H1 (cell line): Measurements from ENCODE around the gene TECPR2. TPM values are rescaled to one million over a fixed set of nuclear protein-coding genes. Genes with fewer than 3 reads are reported as not detected.

Experiments
- CTCF ChIA-PET: fragments of 300-600 bp; sonication (Branson Sonifier 250); formaldehyde crosslinking; loops from one replicate; lab custom pipeline; 2021; ENCODE audit not compliant: partially characterized antibody; lab: Charles Lee
- POLR2A ChIA-PET: fragments of 300-600 bp; sonication (Branson Sonifier 250); formaldehyde crosslinking; loops from one replicate; lab custom pipeline; 2021; ENCODE audit warnings: inconsistent platforms; ENCODE audit not compliant: partially characterized antibody; lab: Charles Lee
- DNase-seq, 2 experiments: peaks; one replicate each; pipeline versions ENCODE4 v3.0.0 to v3.0.0-alpha.2; 2010 to 2022; ENCODE audit warnings: low spot score in 2 of 2, low read depth in 1 of 2, mixed read lengths in 1 of 2
- FAIRE-seq: peaks from 2 replicates; lab custom pipeline; 2011; peaks lifted over from hg19 to GRCh38; lab: Jason Lieb, UNC
- H2AFZ ChIP-seq: 2 replicates; pipeline ENCODE4 v1.8.1; 2012; ENCODE audit warnings: low read length, inconsistent platforms
- H2AK5ac ChIP-seq: 2 replicates; pipeline ENCODE4 v1.6.1; 2013; ENCODE audit warnings: low read depth, low read length
- H2BK120ac ChIP-seq: replicated peaks from 2 replicates; pipeline ENCODE3; 2013; ENCODE audit warnings: low read depth, low read length, inconsistent platforms
- H2BK12ac ChIP-seq: 2 replicates; pipeline ENCODE4 v1.6.1; 2013; ENCODE audit warnings: low read depth, low read length
- H2BK15ac ChIP-seq: 2 replicates; pipeline ENCODE4 v1.6.1; 2013; ENCODE audit warnings: low read length
- H2BK20ac ChIP-seq: 2 replicates; pipeline ENCODE4 v1.6.1; 2013; ENCODE audit warnings: low read length
- H2BK5ac ChIP-seq: 2 replicates; pipeline ENCODE4 v1.6.1; 2013; ENCODE audit warnings: low read depth, low read length
- H3K14ac ChIP-seq: 2 replicates; pipeline ENCODE4 v1.6.1; 2013; ENCODE audit warnings: inconsistent platforms; ENCODE audit not compliant: insufficient read length
- H3K18ac ChIP-seq: 2 replicates; pipeline ENCODE4 v1.6.1; 2013; ENCODE audit warnings: low read length; ENCODE audit errors: extremely low read depth
- H3K23ac ChIP-seq: 2 replicates; pipeline ENCODE4 v1.6.1; 2013; ENCODE audit warnings: inconsistent platforms; ENCODE audit not compliant: insufficient read length
- H3K23me2 ChIP-seq: 2 replicates; pipeline ENCODE4 v1.6.1; 2013; ENCODE audit warnings: low read depth, low read length
- H3K27ac ChIP-seq: 2 replicates; pipeline ENCODE4 v1.6.1; 2011; ENCODE audit warnings: low read depth, low read length, inconsistent platforms
- H3K27me3 ChIP-seq, 4 experiments: replicated peaks in 1 of 4; 1 replicate in 1 of 4; 2 replicates in 3 of 4; pipeline versions ENCODE4 v1.6.1 to v1.8.1; 2011 to 2013; ENCODE audit warnings: low read length in 3 of 4, mild to moderate bottlenecking in 3 of 4, inconsistent platforms in 2 of 4, mixed read lengths in 2 of 4, moderate library complexity in 1 of 4; ENCODE audit not compliant: control insufficient read depth in 3 of 4, insufficient read depth in 3 of 4; ENCODE audit errors: extremely low read depth in 1 of 4
- H3K36me3 ChIP-seq, 4 experiments: 2 replicates each; pipeline versions ENCODE4 v1.6.1 to v1.8.1; 2011 to 2013; ENCODE audit warnings: mild to moderate bottlenecking in 4 of 4, low read length in 3 of 4, moderate library complexity in 2 of 4, control low read depth in 1 of 4, inconsistent platforms in 1 of 4; ENCODE audit not compliant: insufficient read depth in 4 of 4, control insufficient read depth in 2 of 4
- H3K4ac ChIP-seq: replicated peaks from 2 replicates; pipeline ENCODE3; 2013; ENCODE audit warnings: low read length, low read depth, mixed read lengths, inconsistent platforms; ENCODE audit not compliant: insufficient read length
- H3K4me1 ChIP-seq, 4 experiments: replicated peaks in 1 of 4; 1 replicate in 1 of 4; 2 replicates in 3 of 4; pipeline versions ENCODE4 v1.6.1 to v1.8.1; 2011 to 2013; ENCODE audit warnings: low read length in 3 of 4, inconsistent platforms in 2 of 4, mixed read lengths in 1 of 4; ENCODE audit not compliant: insufficient read depth in 4 of 4, control insufficient read depth in 3 of 4
- H3K4me2 ChIP-seq, 2 experiments: 2 replicates each; pipeline versions ENCODE4 v1.6.1 to v1.8.1; 2011 to 2013; ENCODE audit warnings: low read depth in 2 of 2, low read length in 2 of 2, control low read depth in 1 of 2, inconsistent platforms in 1 of 2, mild to moderate bottlenecking in 1 of 2; ENCODE audit not compliant: insufficient read depth in 1 of 2
- H3K4me3 ChIP-seq, 4 experiments: fragments of 200-600, 300-600 bp in 1 of 4; sonication (generic), shearing (Covaris generic), sonication (Bioruptor Twin) in 1 of 4; 2 replicates each; pipeline versions ENCODE4 v1.5.1 to v1.8.1; 2011 to 2016; ENCODE audit warnings: low read length in 4 of 4, low read depth in 3 of 4, control low read depth in 2 of 4, inconsistent platforms in 2 of 4, mild to moderate bottlenecking in 2 of 4, mixed read lengths in 1 of 4, moderate library complexity in 1 of 4; ENCODE audit not compliant: insufficient read depth in 2 of 4; ENCODE audit errors: extremely low read depth in 1 of 4
- H3K56ac ChIP-seq: replicated peaks from 2 replicates; pipeline ENCODE3; 2013; ENCODE audit warnings: low read depth, mild to moderate bottlenecking, mixed read lengths, low read length, inconsistent platforms; ENCODE audit not compliant: insufficient read length
- H3K79me1 ChIP-seq: 2 replicates; pipeline ENCODE4 v1.6.1; 2013; ENCODE audit warnings: low read depth, low read length, control low read depth
- H3K79me2 ChIP-seq, 2 experiments: 2 replicates each; pipeline versions ENCODE4 v1.6.1 to v1.8.1; 2012 to 2013; ENCODE audit warnings: low read length in 2 of 2, mild to moderate bottlenecking in 2 of 2, inconsistent platforms in 1 of 2; ENCODE audit not compliant: insufficient read depth in 2 of 2, control insufficient read depth in 1 of 2
- H3K9ac ChIP-seq, 4 experiments: replicated peaks in 1 of 4; 1 replicate in 1 of 4; 2 replicates in 3 of 4; pipeline versions ENCODE4 v1.6.1 to v1.8.1; 2011 to 2013; ENCODE audit warnings: low read depth in 3 of 4, low read length in 3 of 4, control low read depth in 2 of 4, mild to moderate bottlenecking in 2 of 4, moderate library complexity in 2 of 4, inconsistent platforms in 1 of 4; ENCODE audit errors: extremely low read depth in 1 of 4
- H3K9me3 ChIP-seq, 2 experiments: 2 replicates each; pipeline versions ENCODE4 v1.6.1 to v1.8.1; 2012 to 2013; ENCODE audit warnings: mild to moderate bottlenecking in 2 of 2, moderate library complexity in 2 of 2, control low read depth in 1 of 2, inconsistent platforms in 1 of 2, low read depth in 1 of 2, low read length in 1 of 2, mixed read lengths in 1 of 2; ENCODE audit not compliant: insufficient read depth in 2 of 2
- H4K20me1 ChIP-seq, 2 experiments: replicated peaks in 1 of 2; 2 replicates each; pipeline versions ENCODE3 to v1.8.1; 2011 to 2013; ENCODE audit warnings: inconsistent platforms in 2 of 2, low read length in 2 of 2, mild to moderate bottlenecking in 1 of 2; ENCODE audit not compliant: insufficient read depth in 2 of 2, control insufficient read depth in 1 of 2
- H4K5ac ChIP-seq: 2 replicates; pipeline ENCODE4 v1.6.1; 2013; ENCODE audit warnings: low read length, low read depth, mixed read lengths, inconsistent platforms; ENCODE audit not compliant: insufficient read length
- H4K8ac ChIP-seq: 2 replicates; pipeline ENCODE4 v1.8.0; 2013; ENCODE audit warnings: mild to moderate bottlenecking, moderate library complexity, low read length, inconsistent platforms; ENCODE audit not compliant: insufficient read depth; ENCODE audit errors: extremely low read depth
- H4K91ac ChIP-seq: replicated peaks from 2 replicates; pipeline ENCODE3; 2013; ENCODE audit warnings: low read length, mixed read lengths, inconsistent platforms; ENCODE audit not compliant: insufficient read length
- BACH1 ChIP-seq: IDR thresholded peaks from 2 replicates; pipeline ENCODE4 v1.6.1; 2012; ENCODE audit warnings: low read length, improper control_type of control experiment
- FOSL1 ChIP-seq: IDR thresholded peaks from 2 replicates; pipeline ENCODE4 v1.6.1; 2011; ENCODE audit warnings: mild to moderate bottlenecking, low read depth, low read length, moderate library complexity; ENCODE audit not compliant: insufficient read depth
- KDM4A ChIP-seq: IDR thresholded peaks from one replicate; pipeline ENCODE4 v1.7.1; 2012; ENCODE audit warnings: low read depth, mild to moderate bottlenecking, moderate library complexity, low read length, inconsistent platforms; ENCODE audit not compliant: severe bottlenecking
- SAP30 ChIP-seq: fragments of 300-600 bp; sonication (generic); IDR thresholded peaks from 2 replicates; pipeline ENCODE4 v1.7.1; 2012; ENCODE audit warnings: low read length, moderate library complexity, mild to moderate bottlenecking, inconsistent platforms; ENCODE audit not compliant: insufficient read depth, insufficient replicate concordance
- SRF ChIP-seq: IDR thresholded peaks from 2 replicates; pipeline ENCODE4 v1.6.1; 2011; ENCODE audit warnings: mild to moderate bottlenecking, low read depth, low read length, moderate library complexity
- WGBS, 2 experiments: shearing (Covaris generic) in 1 of 2; methylation state at CpG; one replicate each; pipeline versions ENCODE4 v1.1.6 to v1.1.7; 2013 to 2015; ENCODE audit warnings: low lambda C conversion rate in 2 of 2, mixed read lengths in 2 of 2, inconsistent platforms in 1 of 2, low coverage in 1 of 2, missing lambda C conversion rate in 1 of 2; ENCODE audit not compliant: insufficient replicate concordance in 2 of 2, insufficient coverage in 1 of 2, insufficient read length in 1 of 2; ENCODE audit errors: extremely low coverage in 1 of 2, missing lambda C conversion rate in 1 of 2; 5-methylcytosine and 5-hydroxymethylcytosine counted together
- polyA plus RNA-seq, 7 experiments: library from polyadenylated mRNA; depleted of rRNA in 3 of 7; stranded (reverse) in 5 of 7; unstranded in 2 of 7; fragments of >200 nt in 5 of 7; fragments of 200-250 nt in 2 of 7; gene quantifications; 1 replicate in 5 of 7; 2 replicates in 1 of 7; 4 replicates in 1 of 7; pipeline versions ENCODE4 v1.2.1 to v1.2.3, GENCODE V29; 2011 to 2013; ENCODE audit warnings: missing spikeins in 2 of 7, mixed read lengths in 2 of 7
- total RNA-seq: library from RNA; stranded (reverse); fragmentation: NEBNext Ultra II Directional; extraction: Animal tissue kit (Norgen Biotek cat#: 25700); gene quantifications from 2 replicates; pipeline ENCODE4 v1.2.1, GENCODE V29; 2021
- TF ChIP-seq, protein P1 (sequence below): IDR thresholded peaks from 2 replicates; pipeline ENCODE4 v1.6.1; 2011; ENCODE audit warnings: low read length, improper control_type of control experiment

The TECPR2 gene
- total and polyA plus RNA-seq, 2 of the 8 experiments (the other 6 are each of a cell fraction or from before 2014, with no cell fraction given): 6.8 to 19.4 TPM

DNA sequence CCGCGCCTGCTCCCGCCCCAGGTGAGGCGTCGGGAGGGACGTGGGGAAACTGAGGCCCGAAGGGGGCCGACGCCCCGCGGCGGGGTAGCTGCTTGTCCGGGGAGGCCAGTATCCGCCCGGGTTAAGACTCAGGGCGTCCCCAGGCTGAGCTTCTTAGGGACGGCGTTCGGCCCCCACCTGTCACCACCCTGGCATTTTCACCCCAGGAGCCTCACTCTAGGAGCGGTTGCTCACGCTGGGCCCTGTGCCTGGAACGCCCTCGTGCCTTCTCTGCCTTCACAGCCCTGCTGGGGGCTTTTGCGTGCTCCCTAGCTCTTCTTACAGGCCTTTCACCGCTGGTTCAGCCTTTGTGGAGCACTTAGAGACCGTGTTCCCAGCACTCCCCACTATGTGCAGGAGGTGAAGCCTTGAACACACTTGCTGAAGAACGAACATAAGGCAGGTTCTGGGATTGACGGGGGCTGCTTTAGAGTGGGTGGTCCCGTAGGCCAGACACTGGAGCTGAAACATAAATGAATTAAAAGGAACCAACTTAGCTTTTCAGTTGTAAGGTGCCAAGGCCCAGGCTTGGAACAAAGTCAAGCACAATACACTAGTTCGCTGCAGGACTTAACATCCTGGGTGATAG is 42.6 kb upstream of the TECPR2 start:
- H4K91ac ChIP-seq: no peak overlapping the region
- peak overlapping the region; percentile 14; the same call in 1 of the 2 replicates for H2BK12ac ChIP-seq
- POLR2A ChIA-PET: interaction anchor here (0.6 to 1.6 kb wide), 5 partner anchors 15 to 232 kb away, joined by 3 to 5 read pairs (median 3); partner anchors contain the start of gene MOK
- no peaks in the 10 kb centered on the region for H3K36me3 ChIP-seq
- H3K23ac ChIP-seq: no peak overlapping the region
- 0 out of 2 replicates have a peak overlapping the region, but pooled peaks have one; percentile 29 for H3K27ac ChIP-seq
- H2BK15ac ChIP-seq: no peak overlapping the region
- FAIRE-seq (no peak), DNase-seq (no peak)
- H3K4me1 ChIP-seq: peaks cover 0 to 9% (median 4%) of the 10 kb centered on the region in 4 experiments; a peak in 4 of 7 replicates
- peak overlapping the region; percentile 26 for H3K56ac ChIP-seq
- peak overlapping the region; percentile 78 to 97 (median 86) for H3K4me3 ChIP-seq
- peak overlapping the region; percentile 72 to 83 for H3K4me2 ChIP-seq
- H2AK5ac ChIP-seq: no peak overlapping the region
- CTCF ChIA-PET: interaction anchor here (0.6 to 3.7 kb wide), 10 partner anchors 11 to 1073 kb away, joined by 3 to 22 read pairs (median 4); partner anchors contain the start of gene MOK
- H3K14ac ChIP-seq: no peak overlapping the region
- WGBS, 2 experiments: 11% methylated on average over 30 of the region's 30 CpGs; no CpG with 5 or more reads in 1 of the 2 experiments
- peaks cover 17% of the 10 kb centered on the region for H3K23me2 ChIP-seq
- no peak overlapping the region for H2AFZ ChIP-seq
- H2BK20ac ChIP-seq: no peak overlapping the region
- peak overlapping the region; percentile 63 to 86 (median 66); a peak in 6 of 7 replicates for H3K9ac ChIP-seq
- no peaks in the 10 kb centered on the region for H3K9me3 ChIP-seq
- H3K79me1 ChIP-seq: no peaks in the 10 kb centered on the region; the same call in 1 of the 2 replicates
- no peak overlapping the region for H2BK120ac ChIP-seq
- no peak overlapping the region for H2BK5ac ChIP-seq
- peak overlapping the region; percentile 2 for H3K4ac ChIP-seq
- H4K5ac ChIP-seq: no peak overlapping the region
- H3K27me3 ChIP-seq: peaks cover 0 to 5% (median 4%) of the 10 kb centered on the region in 4 experiments; a peak in 4 of 7 replicates
- peak overlapping the region; percentile 73 for H4K8ac ChIP-seq
- no peaks in the 10 kb centered on the region for H4K20me1 ChIP-seq
- no peaks in the 10 kb centered on the region; a peak in 1 of 4 replicates for H3K79me2 ChIP-seq
- H3K18ac ChIP-seq: no peak overlapping the region
- peak; percentile 36 for TF ChIP-seq SAP30
- TF ChIP-seq FOSL1: no peak
- TF ChIP-seq BACH1: no peak
- no peak for TF ChIP-seq SRF
- TF ChIP-seq, protein P1, sequence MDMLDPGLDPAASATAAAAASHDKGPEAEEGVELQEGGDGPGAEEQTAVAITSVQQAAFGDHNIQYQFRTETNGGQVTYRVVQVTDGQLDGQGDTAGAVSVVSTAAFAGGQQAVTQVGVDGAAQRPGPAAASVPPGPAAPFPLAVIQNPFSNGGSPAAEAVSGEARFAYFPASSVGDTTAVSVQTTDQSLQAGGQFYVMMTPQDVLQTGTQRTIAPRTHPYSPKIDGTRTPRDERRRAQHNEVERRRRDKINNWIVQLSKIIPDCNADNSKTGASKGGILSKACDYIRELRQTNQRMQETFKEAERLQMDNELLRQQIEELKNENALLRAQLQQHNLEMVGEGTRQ: no peak
- TF ChIP-seq KDM4A: peak; percentile 31
